Peyer's patch (tissue), 4 donors: ENCODE measurements around the gene PRKAR2A.

Experiments
- CTCF ChIP-seq, 6 experiments: fragments of 450-650 bp in 4 of 6; fragments of 200-600 bp in 2 of 6; sonication (generic) in 1 of 6; IDR thresholded peaks; one replicate each; pipeline ENCODE4 v1.5.1; 2017 to 2019; ENCODE audit warnings: antibody characterized with exemption in 6 of 6, mild to moderate bottlenecking in 3 of 6, moderate library complexity in 1 of 6
- POLR2A ChIP-seq, 2 donors: fragments of 450-650 bp; IDR thresholded peaks; one replicate each; pipeline ENCODE4 v1.5.1; 2017; ENCODE audit warnings: antibody characterized with exemption in 2 of 2, mild to moderate bottlenecking in 2 of 2, moderate library complexity in 2 of 2

GRCh38 chr3:48894516-48894915 lies 46.8 kb upstream of the PRKAR2A start:
- TF ChIP-seq CTCF (IDR thresholded peaks at IDR 0.05) (no peak), POLR2A (IDR thresholded peaks at IDR 0.05) (no peak)
